ENCODE data around the gene CCZ1. TPM values are rescaled to one million over a fixed set of nuclear protein-coding genes. Genes with fewer than 3 reads are reported as not detected.
"Not testable (repeated sequence)": the region's sequence is repeated elsewhere in the genome, so short reads cannot be mapped to it uniquely, and the experiment has no call there.

The CCZ1 gene
- total RNA-seq, 1 donor from 2014 or later, result 35.2 TPM

- DNase-seq (ENCODE audit: low spot score), result not testable (repeated sequence)
Measured at GRCh38 chr7:5908835-5909234, 10.3 kb downstream of the CCZ1 start.

DNA sequence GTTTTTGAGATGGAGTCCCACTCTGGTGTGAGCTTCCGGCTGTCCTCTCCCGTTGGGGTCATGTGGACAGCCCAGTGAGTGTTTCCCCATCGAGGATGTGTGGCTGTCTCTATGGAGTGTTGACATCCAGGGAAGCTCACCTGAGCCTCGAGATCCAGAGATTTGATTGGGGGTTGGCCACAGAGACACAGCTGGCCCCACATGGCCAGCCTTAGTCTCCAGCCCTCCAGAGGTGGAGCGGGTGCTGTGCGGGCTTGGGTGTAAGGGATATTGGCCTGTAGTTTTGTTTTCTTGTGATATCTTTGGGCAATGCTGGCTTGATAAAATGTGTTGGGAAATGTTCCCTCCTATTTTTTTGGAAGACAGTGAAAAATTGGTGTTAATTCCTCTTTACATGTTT, 18.0 kb downstream of the CCZ1 start:
- DNase-seq (ENCODE audit: low spot score), result not testable (repeated sequence)

- not testable (repeated sequence) for DNase-seq (ENCODE audit: low spot score)
Measured at GRCh38 chr7:5924180-5924579, 25.6 kb downstream of the CCZ1 start.

GRCh38 chr7:5924630-5925029, 26.1 kb downstream of the CCZ1 start:
- DNase-seq (ENCODE audit: low spot score), result not testable (repeated sequence)

- DNase-seq (ENCODE audit: low spot score), result not testable (repeated sequence)
Measured at GRCh38 chr7:5926263-5926870, 27.8 kb downstream of the CCZ1 start.

DNA sequence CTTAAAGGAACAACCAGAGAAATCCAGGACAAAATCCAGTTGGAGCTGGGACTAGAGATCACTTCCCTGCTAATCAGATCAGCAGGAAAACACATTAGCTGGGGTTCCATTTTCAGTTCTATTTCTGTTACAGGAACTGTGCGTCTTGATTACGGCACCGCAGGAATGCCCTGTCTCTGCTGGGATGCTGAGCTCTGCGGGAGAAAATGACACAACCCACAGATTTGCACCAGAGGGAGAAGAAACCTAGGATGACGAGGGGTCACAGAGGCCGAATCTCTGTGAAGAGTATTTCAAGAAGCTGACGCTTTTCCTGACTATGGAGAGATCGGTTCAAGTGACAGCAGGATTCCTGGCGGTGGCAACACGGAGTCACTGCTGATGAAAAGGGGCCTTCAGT, 31.8 kb downstream of the CCZ1 start:
- DNase-seq (ENCODE audit: low spot score), result not testable (repeated sequence)

DNA sequence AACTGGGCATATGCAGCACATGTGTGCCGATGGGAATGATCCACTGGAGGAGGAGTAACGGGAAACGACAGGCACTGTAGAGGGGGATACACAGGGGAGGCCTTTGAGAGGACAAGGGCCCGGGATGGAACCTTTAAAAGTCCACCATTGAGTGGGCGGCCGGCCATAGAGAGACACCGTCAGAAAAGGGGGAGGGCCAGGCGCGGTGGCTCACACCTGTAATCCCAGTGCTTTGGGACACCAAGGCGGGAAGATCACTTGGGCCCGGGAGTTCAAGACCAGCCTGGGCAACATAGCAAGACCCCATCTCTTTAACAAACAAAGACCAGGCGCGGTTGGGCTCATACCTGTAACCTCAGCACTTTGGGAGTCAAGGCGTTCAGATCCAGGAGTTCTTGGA, 32.7 kb downstream of the CCZ1 start:
- not testable (repeated sequence) for DNase-seq (ENCODE audit: low spot score)

- DNase-seq (ENCODE audit: low spot score), result not testable (repeated sequence)
Measured at GRCh38 chr7:5931905-5932644, 33.5 kb downstream of the CCZ1 start.

DNA sequence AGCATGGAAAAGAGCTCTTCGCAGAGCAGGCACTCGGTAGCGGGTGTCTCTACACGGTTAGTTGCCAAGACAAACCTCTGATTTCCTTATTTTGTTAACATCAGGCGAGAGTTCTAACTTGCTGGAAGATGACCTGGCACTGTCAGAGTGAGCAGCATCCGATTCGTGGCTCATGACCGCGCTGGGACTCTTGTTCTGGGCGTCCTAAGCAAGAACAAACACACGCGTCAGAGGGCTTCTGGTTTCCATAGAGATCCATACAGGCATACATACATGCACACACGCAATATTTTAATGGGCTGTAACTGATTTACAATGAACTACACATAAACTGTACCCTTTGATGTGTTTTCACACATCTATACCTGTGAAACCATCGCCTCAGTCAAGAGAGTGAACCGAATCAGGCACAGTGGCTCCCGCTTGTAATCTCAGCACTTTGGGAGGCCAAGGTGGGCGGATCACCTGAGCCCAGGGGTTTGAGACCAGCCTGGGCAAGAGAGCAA, 36.5 kb downstream of the CCZ1 start:
- DNase-seq (ENCODE audit: low spot score), result not testable (repeated sequence)

GRCh38 chr7:5963205-5963604, 64.7 kb downstream of the CCZ1 start:
- not testable (repeated sequence) for DNase-seq (ENCODE audit: low spot score)

GRCh38 chr7:5963810-5964209, 65.3 kb downstream of the CCZ1 start:
- DNase-seq (ENCODE audit: low spot score), result not testable (repeated sequence)

DNA sequence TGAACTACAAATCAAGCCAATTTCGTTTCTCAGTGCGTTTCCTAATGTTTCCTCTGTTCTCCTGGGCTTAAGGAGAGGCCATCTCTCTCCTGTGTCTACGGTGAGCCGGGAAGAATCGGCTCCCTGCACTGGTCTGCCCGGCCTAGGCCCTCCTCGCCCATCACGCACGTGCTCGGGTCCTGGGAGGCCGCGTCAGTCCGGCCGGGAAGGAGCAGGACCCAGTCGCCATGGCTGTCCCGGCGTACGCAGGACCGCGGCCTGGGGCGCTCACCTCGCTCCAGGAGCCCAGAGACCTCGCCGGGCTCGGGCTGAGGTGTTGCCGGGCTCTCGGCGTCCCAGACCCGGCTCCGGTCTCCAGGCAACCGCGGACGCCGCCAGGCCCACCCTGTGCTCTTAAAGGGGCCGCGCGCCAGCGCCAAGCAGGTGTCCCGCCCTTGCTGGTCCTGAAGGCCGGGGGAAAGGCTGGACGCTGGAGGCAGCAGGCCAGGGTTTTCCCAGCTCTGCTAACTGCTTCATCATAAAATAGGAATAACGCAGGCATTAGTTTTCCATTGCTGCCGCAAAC, 71.9 kb downstream of the CCZ1 start, which contains the start of gene RSPH10B:
RSPH10B (minus strand) TSS at position 343 of the 565 bp plus-strand sequence. CDS start 3,573 bp downstream, outside the sequence.
- DNase-seq (ENCODE audit: low spot score), result not testable (repeated sequence)

GRCh38 chr7:5973580-5973979, 75.0 kb downstream of the CCZ1 start:
- DNase-seq (ENCODE audit: low spot score), result not testable (repeated sequence)

Other genes starting within 250 kb of the CCZ1 start
- 62.8 TPM for gene RNF216, start 117.1 kb upstream of the CCZ1 start, total RNA-seq (ENCODE audit: insufficient read depth, low replicate concordance)
- gene OCM, start 17.9 kb upstream of the CCZ1 start, total RNA-seq (ENCODE audit: insufficient read depth, low replicate concordance), result not detected
- gene RSPH10B, start 72.0 kb downstream of the CCZ1 start, total RNA-seq (ENCODE audit: insufficient read depth, low replicate concordance), result 1.2 TPM
- gene PMS2, start 110.3 kb downstream of the CCZ1 start, total RNA-seq (ENCODE audit: insufficient read depth, low replicate concordance), result 15.4 TPM
- 48.6 TPM for gene AIMP2, start 110.5 kb downstream of the CCZ1 start, total RNA-seq (ENCODE audit: insufficient read depth, low replicate concordance)
- not detected for gene ANKRD61, start 132.6 kb downstream of the CCZ1 start, total RNA-seq (ENCODE audit: insufficient read depth, low replicate concordance)
- 18.3 TPM for gene EIF2AK1, start 160.4 kb downstream of the CCZ1 start, total RNA-seq (ENCODE audit: insufficient read depth, low replicate concordance)
- 4.1 TPM for gene USP42, start 206.2 kb downstream of the CCZ1 start, total RNA-seq (ENCODE audit: insufficient read depth, low replicate concordance)